DOHH2 (cell line): ENCODE results near the gene TDRD10.

Source experiments
- EZH2phosphoT487 ChIP-seq: fragments of 200-600 bp; sonication (generic); IDR thresholded peaks from 2 replicates; pipeline ENCODE4 v1.6.1; 2017; ENCODE audit warnings: borderline replicate concordance, mild to moderate bottlenecking, antibody characterized with exemption, low read length, moderate library complexity, mixed read lengths
- TF ChIP-seq, protein P1 (sequence below): fragments of 200-600 bp; sonication (generic); IDR thresholded peaks from one replicate; pipeline ENCODE4 v1.5.1; 2014; ENCODE audit warnings: antibody characterized with exemption, mild to moderate bottlenecking, low read depth, low read length; ENCODE audit not compliant: poor library complexity, severe bottlenecking

DNA sequence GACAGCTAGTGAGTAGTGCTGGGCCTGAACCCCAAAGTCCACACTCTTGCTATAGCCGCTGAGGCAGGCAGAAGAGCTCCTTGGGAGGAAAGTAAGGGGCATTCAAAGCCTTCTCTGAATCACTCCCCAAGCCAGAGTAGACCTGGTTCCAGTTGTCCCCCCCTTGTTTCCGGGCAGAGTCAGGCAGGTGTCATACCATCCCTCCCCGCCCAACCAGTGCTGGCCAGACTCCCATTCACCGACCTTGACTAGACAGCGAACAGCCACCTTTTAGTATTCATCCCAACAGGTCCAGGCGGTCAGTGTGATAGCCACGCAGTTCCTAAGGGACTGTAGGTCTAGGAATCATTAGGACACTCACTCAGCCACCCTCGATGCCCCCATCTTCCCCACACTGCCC is 77.4 kb downstream of the TDRD10 start:
- TF ChIP-seq, protein P1, sequence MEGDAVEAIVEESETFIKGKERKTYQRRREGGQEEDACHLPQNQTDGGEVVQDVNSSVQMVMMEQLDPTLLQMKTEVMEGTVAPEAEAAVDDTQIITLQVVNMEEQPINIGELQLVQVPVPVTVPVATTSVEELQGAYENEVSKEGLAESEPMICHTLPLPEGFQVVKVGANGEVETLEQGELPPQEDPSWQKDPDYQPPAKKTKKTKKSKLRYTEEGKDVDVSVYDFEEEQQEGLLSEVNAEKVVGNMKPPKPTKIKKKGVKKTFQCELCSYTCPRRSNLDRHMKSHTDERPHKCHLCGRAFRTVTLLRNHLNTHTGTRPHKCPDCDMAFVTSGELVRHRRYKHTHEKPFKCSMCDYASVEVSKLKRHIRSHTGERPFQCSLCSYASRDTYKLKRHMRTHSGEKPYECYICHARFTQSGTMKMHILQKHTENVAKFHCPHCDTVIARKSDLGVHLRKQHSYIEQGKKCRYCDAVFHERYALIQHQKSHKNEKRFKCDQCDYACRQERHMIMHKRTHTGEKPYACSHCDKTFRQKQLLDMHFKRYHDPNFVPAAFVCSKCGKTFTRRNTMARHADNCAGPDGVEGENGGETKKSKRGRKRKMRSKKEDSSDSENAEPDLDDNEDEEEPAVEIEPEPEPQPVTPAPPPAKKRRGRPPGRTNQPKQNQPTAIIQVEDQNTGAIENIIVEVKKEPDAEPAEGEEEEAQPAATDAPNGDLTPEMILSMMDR, result no peak
- no peak for TF ChIP-seq EZH2phosphoT487
